ENCODE results near the gene CADPS.

- no peak for TF ChIP-seq CTCF (IDR thresholded peaks at IDR 0.05)
- no peak for TF ChIP-seq EP300 (IDR thresholded peaks at IDR 0.05)
- no peak for TF ChIP-seq POLR2A (IDR thresholded peaks at IDR 0.05)
Measured at GRCh38 chr3:62761311-62761710, 113.9 kb downstream of the CADPS start.
